ENCODE measurements around the gene OR2A7.
"Not testable (repeated sequence)": the region's sequence is repeated elsewhere in the genome, so short reads cannot be mapped to it uniquely, and the experiment has no call there.

DNA sequence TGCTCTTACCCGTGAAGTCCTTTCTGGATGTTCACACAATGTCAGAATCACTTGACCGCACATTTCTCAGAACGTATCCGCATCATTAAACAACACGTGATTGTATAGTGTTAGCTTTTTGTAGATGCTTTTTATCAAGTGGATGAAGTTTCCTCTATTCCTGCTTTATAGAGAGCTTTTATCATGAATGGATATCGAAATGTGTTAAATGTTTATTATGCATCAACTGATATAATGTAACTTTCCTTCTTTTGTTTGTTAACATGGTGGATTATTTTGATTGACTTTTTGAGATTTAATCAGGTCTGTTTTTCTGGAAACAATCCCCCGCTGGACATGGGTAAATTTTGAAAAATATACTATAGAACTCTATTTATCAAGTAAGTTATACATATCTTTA lies at the start of gene OR2A7:
- not testable (repeated sequence) for TF ChIP-seq EZH2phosphoT487 (IDR thresholded peaks at IDR 0.05; ENCODE audit: insufficient read depth, low read depth); EZH2 (IDR thresholded peaks at IDR 0.05; ENCODE audit: insufficient read depth, poor library complexity, severe bottlenecking)

Measured in GM23248 (cell line).